Activated CD4-positive, alpha-beta T cell treated with anti-CD3 and anti-CD28 coated beads, Interleukin-2, amount 10 ng/mL, durations not matched to agents 7 days and 5 days (primary cell): Measurements from ENCODE around the gene CSNK2B. TPM values are rescaled to one million over a fixed set of nuclear protein-coding genes. Genes with fewer than 3 reads are reported as not detected.

Experiments
- CTCF ChIA-PET: fragments of 350-600 bp; sonication (Branson Sonifier 250); formaldehyde crosslinking; loops from one replicate; lab custom pipeline; 2021; ENCODE audit warnings: antibody characterized with exemption; lab: Charles Lee
- POLR2A ChIA-PET: fragments of 350-600 bp; sonication (Branson Sonifier 250); formaldehyde crosslinking; loops from one replicate; lab custom pipeline; 2021; ENCODE audit warnings: antibody characterized with exemption; lab: Charles Lee
- DNase-seq: peaks from one replicate; pipeline ENCODE4 v3.0.0-alpha.2; 2020
- H3K27ac Mint-ChIP-seq: one replicate; pipeline ENCODE4 v1.8.0; 2021; ENCODE audit warnings: mild to moderate bottlenecking, moderate library complexity, mixed read lengths
- H3K27me3 Mint-ChIP-seq: one replicate; pipeline ENCODE4 v1.8.0; 2021; ENCODE audit warnings: mixed read lengths
- H3K36me3 Mint-ChIP-seq: one replicate; pipeline ENCODE4 v1.8.0; 2021; ENCODE audit warnings: low read depth, mixed read lengths
- H3K4me1 Mint-ChIP-seq: one replicate; pipeline ENCODE4 v1.8.0; 2021; ENCODE audit warnings: mixed read lengths
- H3K4me3 Mint-ChIP-seq: one replicate; pipeline ENCODE4 v1.8.0; 2021; ENCODE audit warnings: mild to moderate bottlenecking, moderate library complexity, mixed read lengths
- H3K9me3 Mint-ChIP-seq: one replicate; pipeline ENCODE4 v1.8.0; 2021; ENCODE audit warnings: mixed read lengths
- total RNA-seq, 2 experiments: library from RNA; stranded (reverse); gene quantifications; one replicate each; pipeline ENCODE4 v1.2.3, GENCODE V29; 2021

CSNK2B gene
- total RNA-seq, 2 experiments from 2014 or later = 218 to 273 TPM

- Mint-ChIP-seq H3K9me3 (no peaks in the 10 kb centered on the region), H3K4me3 (no peak overlapping the region), H3K36me3 (peaks cover 54% of the 10 kb centered on the region), H3K27ac (peak overlapping the region; percentile 67), H3K27me3 (no peaks in the 10 kb centered on the region), H3K4me1 (peaks cover 5% of the 10 kb centered on the region)
- CTCF ChIA-PET = interaction anchor here (0.6 to 1.0 kb wide), 2 partner anchors 12 to 18 kb away, joined by 3 read pairs; no protein-coding TSS in a partner anchor
- DNase-seq = no peak
- POLR2A ChIA-PET = no interaction called here
Observed at GRCh38 chr6:31640612-31641011, 25.3 kb upstream of the CSNK2B start.

GRCh38 chr6:31641370-31641769 lies 24.5 kb upstream of the CSNK2B start:
- H3K4me3 Mint-ChIP-seq = no peak overlapping the region
- ChIA-PET CTCF (interaction anchor here (1.5 kb wide), 1 partner anchor 16 kb away, joined by 4 read pairs; no protein-coding TSS in a partner anchor), POLR2A (no interaction called here)
- H3K27ac Mint-ChIP-seq = no peak overlapping the region
- peaks cover 4% of the 10 kb centered on the region for H3K4me1 Mint-ChIP-seq
- no peaks in the 10 kb centered on the region for H3K27me3 Mint-ChIP-seq
- no peaks in the 10 kb centered on the region for H3K9me3 Mint-ChIP-seq
- H3K36me3 Mint-ChIP-seq = peaks cover 52% of the 10 kb centered on the region
- no peak for DNase-seq

- Mint-ChIP-seq H3K9me3 (no peaks in the 10 kb centered on the region), H3K4me3 (no peak overlapping the region), H3K36me3 (peaks cover 54% of the 10 kb centered on the region), H3K27ac (no peak overlapping the region), H3K27me3 (no peaks in the 10 kb centered on the region), H3K4me1 (peaks cover 4% of the 10 kb centered on the region)
- ChIA-PET POLR2A (no interaction called here), CTCF (interaction anchor here (0.6 to 0.7 kb wide), 3 partner anchors 19 to 1195 kb away, joined by 3 read pairs; partner anchors contain the start of gene TAP2)
- DNase-seq = no peak
Observed at GRCh38 chr6:31642798-31643570, 22.9 kb upstream of the CSNK2B start.

- no peaks in the 10 kb centered on the region for H3K9me3 Mint-ChIP-seq
- no peak for DNase-seq
- H3K4me1 Mint-ChIP-seq = peaks cover 7% of the 10 kb centered on the region
- ChIA-PET POLR2A (no interaction called here), CTCF (interaction anchor here (0.7 to 1.4 kb wide), 2 partner anchors 27 to 1194 kb away, joined by 3 read pairs; partner anchors contain the start of gene TAP2)
- H3K27ac Mint-ChIP-seq = no peak overlapping the region
- no peaks in the 10 kb centered on the region for H3K27me3 Mint-ChIP-seq
- H3K4me3 Mint-ChIP-seq = no peak overlapping the region
- H3K36me3 Mint-ChIP-seq = peaks cover 55% of the 10 kb centered on the region
Observed at GRCh38 chr6:31643818-31644454, 21.9 kb upstream of the CSNK2B start.

DNA sequence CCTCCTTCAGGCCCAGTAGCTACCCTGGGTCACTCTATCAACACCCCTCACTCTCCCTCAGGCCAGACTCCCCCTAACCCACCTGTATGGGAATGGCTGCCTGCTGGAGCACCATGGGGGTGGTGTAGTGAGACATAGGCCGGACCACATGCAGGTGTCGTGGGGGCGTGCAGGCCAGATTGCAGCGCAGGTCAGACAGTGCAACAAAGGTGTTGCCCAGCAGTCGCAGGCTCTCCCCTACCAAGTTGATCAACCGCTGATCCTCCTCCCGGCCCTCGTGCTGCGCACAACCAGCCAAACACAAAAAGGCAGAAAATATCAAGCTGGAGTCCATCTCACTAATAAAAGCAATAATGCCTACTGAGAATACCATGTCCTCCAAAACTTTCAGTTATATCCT lies 20.6 kb upstream of the CSNK2B start:
- Mint-ChIP-seq H3K4me1 (peaks cover 14% of the 10 kb centered on the region), H3K36me3 (peaks cover 57% of the 10 kb centered on the region), H3K27ac (no peak overlapping the region), H3K27me3 (no peaks in the 10 kb centered on the region), H3K4me3 (no peak overlapping the region), H3K9me3 (no peaks in the 10 kb centered on the region)
- ChIA-PET POLR2A (no interaction called here), CTCF (interaction anchor here (1.2 to 1.4 kb wide), 2 partner anchors 18 to 28 kb away, joined by 3 read pairs; no protein-coding TSS in a partner anchor)
- no peak for DNase-seq

GRCh38 chr6:31651602-31652191 lies 14.2 kb upstream of the CSNK2B start:
- no peaks in the 10 kb centered on the region for H3K27me3 Mint-ChIP-seq
- H3K9me3 Mint-ChIP-seq = no peaks in the 10 kb centered on the region
- no peak for DNase-seq
- ChIA-PET POLR2A (interaction anchor here (0.7 to 1.8 kb wide), 3 partner anchors 9 to 30 kb away, joined by 3 to 6 read pairs (median 3); partner anchors contain the start of genes C6orf47 and GPANK1), CTCF (interaction anchor here (0.6 to 5.4 kb wide), 9 partner anchors 11 to 1270 kb away, joined by 3 to 32 read pairs (median 4); partner anchors contain the start of gene GPANK1)
- peaks cover 49% of the 10 kb centered on the region for H3K4me1 Mint-ChIP-seq
- H3K4me3 Mint-ChIP-seq = peak overlapping the region; percentile 95
- peak overlapping the region; percentile 100 for H3K27ac Mint-ChIP-seq
- peaks cover 41% of the 10 kb centered on the region for H3K36me3 Mint-ChIP-seq

GRCh38 chr6:31652925-31653724 lies 12.8 kb upstream of the CSNK2B start:
- no peaks in the 10 kb centered on the region for H3K27me3 Mint-ChIP-seq
- ChIA-PET POLR2A (interaction anchor here (0.6 to 1.8 kb wide), 3 partner anchors 12 to 91 kb away, joined by 3 to 10 read pairs (median 6); partner anchors contain the start of gene GPANK1), CTCF (interaction anchor here (0.7 to 5.4 kb wide), 15 partner anchors 10 to 178 kb away, joined by 3 to 32 read pairs (median 4); partner anchors contain the start of genes ATP6V1G2, DDX39B, GPANK1 and VARS1)
- H3K27ac Mint-ChIP-seq = peak overlapping the region; percentile 100
- DNase-seq = peak; percentile 91
- peaks cover 39% of the 10 kb centered on the region for H3K36me3 Mint-ChIP-seq
- H3K9me3 Mint-ChIP-seq = no peaks in the 10 kb centered on the region
- peaks cover 60% of the 10 kb centered on the region for H3K4me1 Mint-ChIP-seq
- peak overlapping the region; percentile 95 for H3K4me3 Mint-ChIP-seq

- CTCF ChIA-PET = interaction anchor here (0.7 to 5.4 kb wide), 9 partner anchors 8 to 175 kb away, joined by 3 to 32 read pairs (median 3); partner anchors contain the start of genes CSNK2B, DDX39B, GPANK1 and NFKBIL1
- POLR2A ChIA-PET = no interaction called here
- H3K9me3 Mint-ChIP-seq = no peaks in the 10 kb centered on the region
- H3K4me3 Mint-ChIP-seq = no peak overlapping the region
- no peaks in the 10 kb centered on the region for H3K27me3 Mint-ChIP-seq
- H3K27ac Mint-ChIP-seq = no peak overlapping the region
- H3K4me1 Mint-ChIP-seq = peaks cover 68% of the 10 kb centered on the region
- peaks cover 42% of the 10 kb centered on the region for H3K36me3 Mint-ChIP-seq
- no peak for DNase-seq
Observed at GRCh38 chr6:31654574-31655348, 11.1 kb upstream of the CSNK2B start.

DNA sequence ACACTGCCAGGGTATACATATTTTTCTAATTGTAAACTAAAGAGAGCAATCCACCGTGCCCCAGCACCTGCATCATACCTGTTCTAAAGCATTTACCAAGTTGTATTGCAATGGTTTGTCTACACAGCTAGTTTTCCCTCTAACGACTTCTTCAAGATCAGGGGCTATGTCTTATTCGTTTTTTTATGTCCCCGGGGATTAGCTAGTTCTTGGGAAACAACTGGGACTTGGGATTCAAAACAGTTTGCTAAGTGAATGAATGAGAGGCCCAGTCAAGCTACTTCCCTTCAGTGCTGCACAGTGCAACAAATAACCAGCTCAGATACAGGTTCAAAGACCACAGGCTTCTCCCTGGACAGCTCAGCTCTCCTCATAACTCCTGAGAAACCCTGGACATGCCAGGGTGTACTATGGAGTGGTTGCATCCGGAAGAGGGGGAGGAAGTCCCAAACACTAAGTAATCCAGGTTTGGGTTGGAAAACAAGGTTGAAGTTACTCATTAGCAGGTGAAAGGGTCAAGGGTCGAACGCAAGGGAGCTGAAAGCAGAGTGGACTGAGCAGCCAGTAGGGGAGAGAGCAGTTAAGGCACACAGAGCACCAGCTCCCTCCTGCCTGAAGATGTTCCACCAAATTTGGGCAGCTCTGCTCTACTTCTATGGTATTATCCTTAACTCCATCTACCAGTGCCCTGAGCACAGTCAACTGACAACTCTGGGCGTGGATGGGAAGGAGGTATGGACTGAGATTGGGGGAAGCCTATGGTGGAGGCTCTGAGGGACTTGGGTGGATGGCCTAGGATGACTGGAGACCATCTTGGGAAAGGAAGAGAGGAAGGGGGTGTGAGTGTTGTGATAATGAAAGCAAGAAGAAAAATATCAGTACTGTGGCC lies 10.3 kb upstream of the CSNK2B start, which contains the start of gene APOM:
TSS of gene APOM (plus strand) at position 546 of the 889 bp plus-strand sequence. CDS start at position 619, 73 bp downstream.
- peaks cover 44% of the 10 kb centered on the region for H3K36me3 Mint-ChIP-seq
- ChIA-PET CTCF (interaction anchor here (1.0 to 5.4 kb wide), 4 partner anchors 7 to 104 kb away, joined by 3 to 32 read pairs (median 3); partner anchors contain the start of genes CSNK2B, GPANK1 and LTB), POLR2A (no interaction called here)
- peak within 1 kb of the TSS; percentile 63 for H3K27ac Mint-ChIP-seq
- no peaks in the 10 kb centered on the region for H3K27me3 Mint-ChIP-seq
- H3K9me3 Mint-ChIP-seq = no peaks in the 10 kb centered on the region
- no peak within 1 kb of the TSS for H3K4me3 Mint-ChIP-seq
- peaks cover 68% of the 10 kb centered on the region for H3K4me1 Mint-ChIP-seq
- DNase-seq = no peak

DNA sequence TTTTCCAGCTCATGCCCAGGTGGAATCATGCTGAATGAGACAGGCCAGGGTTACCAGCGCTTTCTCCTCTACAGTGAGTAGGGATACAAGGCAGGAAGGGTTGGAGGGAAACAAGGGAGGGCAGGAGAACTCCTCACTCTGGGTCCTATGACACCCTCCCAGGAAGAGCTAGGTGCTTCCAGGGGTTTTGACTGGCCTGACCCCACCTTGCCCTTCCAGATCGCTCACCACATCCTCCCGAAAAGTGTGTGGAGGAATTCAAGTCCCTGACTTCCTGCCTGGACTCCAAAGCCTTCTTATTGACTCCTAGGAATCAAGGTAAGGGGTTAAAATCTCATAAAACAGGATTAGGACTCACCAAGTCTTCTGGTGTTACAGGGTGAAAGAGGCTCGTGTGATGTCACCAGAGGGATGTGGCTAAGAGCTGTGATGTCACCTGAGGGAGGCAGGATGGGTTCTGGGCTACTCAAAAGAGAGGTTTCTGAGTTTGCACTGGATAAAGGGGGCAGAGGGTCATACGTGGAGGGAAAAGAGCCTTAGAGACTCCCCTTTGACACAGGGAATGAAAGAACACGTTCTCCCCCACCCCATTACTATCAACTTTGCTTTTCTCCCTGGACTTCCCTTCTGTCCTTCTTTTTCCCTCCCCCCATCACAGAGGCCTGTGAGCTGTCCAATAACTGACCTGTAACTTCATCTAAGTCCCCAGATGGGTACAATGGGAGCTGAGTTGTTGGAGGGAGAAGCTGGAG lies 8.3 kb upstream of the CSNK2B start:
- CTCF ChIA-PET = interaction anchor here (0.8 to 1.6 kb wide), 5 partner anchors 16 to 173 kb away, joined by 3 to 6 read pairs (median 4); no protein-coding TSS in a partner anchor
- Mint-ChIP-seq H3K9me3 (no peaks in the 10 kb centered on the region), H3K36me3 (peaks cover 55% of the 10 kb centered on the region), H3K4me3 (peak overlapping the region; percentile 31), H3K27me3 (no peaks in the 10 kb centered on the region), H3K4me1 (peaks cover 70% of the 10 kb centered on the region), H3K27ac (peak overlapping the region; percentile 61)
- POLR2A ChIA-PET = interaction anchor here (0.6 to 0.7 kb wide), 2 partner anchors 59 to 181 kb away, joined by 3 to 5 read pairs; no protein-coding TSS in a partner anchor
- DNase-seq = peak; percentile 45
